Superior temporal gyrus (tissue), 1 donor: ENCODE data around the gene FEN1.

ENCODE experiments used
- DNase-seq: peaks from one replicate; pipeline ENCODE4 v3.0.0-alpha.2; 2016; ENCODE audit errors: extremely low spot score

FEN1 gene

GRCh38 chr11:61841636-61842527, 49.2 kb downstream of the FEN1 start:
- DNase-seq = peak; percentile 52

- no peak for DNase-seq
These were observed 49.8 kb downstream of the FEN1 start for GRCh38 chr11:61842528-61842820.

GRCh38 chr11:61844909-61845565, 52.3 kb downstream of the FEN1 start:
- no peak for DNase-seq

- DNase-seq = no peak
These were observed 53.8 kb downstream of the FEN1 start for GRCh38 chr11:61846362-61847020.
